OCI-LY1 (cell line): ENCODE measurements around the gene CEP112.

ENCODE experiments used
- CTCF ChIP-seq: fragments of 200-600 bp; sonication (generic), shearing (Covaris generic); IDR thresholded peaks from 2 replicates; pipeline ENCODE4 v1.5.1; 2017; ENCODE audit warnings: mild to moderate bottlenecking, antibody characterized with exemption, low read length, moderate library complexity, mixed read lengths
- EZH2 ChIP-seq: fragments of 200-600 bp; sonication (generic), shearing (Covaris generic); IDR thresholded peaks from 2 replicates; pipeline ENCODE4 v1.8.0; 2017; ENCODE audit warnings: borderline replicate concordance, mixed run types, mild to moderate bottlenecking, antibody characterized with exemption, low read length, moderate library complexity, mixed read lengths

- TF ChIP-seq CTCF (no peak), EZH2 (no peak)
Measured at GRCh38 chr17:66126231-66126630, 65.7 kb downstream of the CEP112 start.
